A549 (cell line): ENCODE results near the gene SCFD1. TPM values are rescaled to one million over a fixed set of nuclear protein-coding genes. Genes with fewer than 3 reads are reported as not detected.

Source experiments
- ATAC-seq, 2 experiments: fragments of 200-7000 bp in 1 of 2; fragments of >200 bp in 1 of 2; cut with Nextera tagmentation in 1 of 2; cut with Tn5 transposase in 1 of 2; 3 replicates each; pipeline versions ENCODE4 v1.8.0 to v1.9.1; 2018 to 2020; ENCODE audit warnings: mild to moderate bottlenecking in 1 of 2, moderate library complexity in 1 of 2
- CTCF ChIA-PET: fragments of 300-600 bp; sonication (Branson Sonifier 250); formaldehyde crosslinking; extraction: SDS; loops from one replicate; lab custom pipeline; 2021; ENCODE audit warnings: antibody characterized with exemption, inconsistent platforms; lab: Yijun Ruan, JAX
- POLR2A ChIA-PET: fragments of 350-600 bp; formaldehyde crosslinking; extraction: SDS; loops from one replicate; lab custom pipeline; 2021; ENCODE audit warnings: antibody characterized with exemption, inconsistent platforms; lab: Yijun Ruan, JAX
- DNase-seq, 2 experiments: peaks; one replicate each; pipeline versions ENCODE4 v3.0.0 to v3.0.0-alpha.2; 2011 to 2016; ENCODE audit warnings: low read depth in 1 of 2, low spot score in 1 of 2
- FAIRE-seq: peaks from 2 replicates; lab custom pipeline; 2011; peaks lifted over from hg19 to GRCh38; lab: Jason Lieb, UNC
- H3K27ac ChIP-seq, 2 experiments: fragments of >200 bp; sonication (Bioruptor Twin); formaldehyde crosslinking; 3 replicates each; pipeline ENCODE4 v1.5.1; 2016 to 2017
- H3K4me1 ChIP-seq: fragments of >200 bp; sonication (Bioruptor Twin); formaldehyde crosslinking; 3 replicates; pipeline ENCODE4 v1.6.1; 2016
- H3K4me2 ChIP-seq: fragments of >200 bp; sonication (Bioruptor Twin); formaldehyde crosslinking; 3 replicates; pipeline ENCODE4 v1.6.1; 2016
- H3K4me3 ChIP-seq: fragments of >200 bp; sonication (Bioruptor Twin); formaldehyde crosslinking; 3 replicates; pipeline ENCODE4 v1.5.1; 2016
- H3K9me3 ChIP-seq: fragments of >200 bp; sonication (Bioruptor Twin); formaldehyde crosslinking; 3 replicates; pipeline ENCODE4 v1.6.1; 2016
- CEBPB ChIP-seq, 2 experiments: fragments of >200 bp in 1 of 2; sonication (Bioruptor Twin) in 1 of 2; formaldehyde crosslinking in 1 of 2; IDR thresholded peaks; 2 replicates each; pipeline ENCODE4 v1.6.1; 2012 to 2016
- CHD4 ChIP-seq: fragments of 200-600 bp; sonication (generic); IDR thresholded peaks from 2 replicates; pipeline ENCODE4 v1.6.1; 2016; ENCODE audit warnings: antibody characterized with exemption, mild to moderate bottlenecking, borderline replicate concordance
- EHF ChIP-seq: fragments of 250-450 bp; sonication (Bioruptor Pico); IDR thresholded peaks from 2 replicates; pipeline ENCODE4 v1.5.0; 2020; ENCODE audit warnings: mild to moderate bottlenecking
- EHMT2 ChIP-seq: fragments of 200-600 bp; sonication (generic); IDR thresholded peaks from 2 replicates; pipeline ENCODE4 v1.6.1; 2016; ENCODE audit warnings: antibody characterized with exemption, low read depth, mild to moderate bottlenecking, moderate library complexity
- EP300 ChIP-seq, 2 experiments: fragments of >200 bp; sonication (Bioruptor Twin); formaldehyde crosslinking; IDR thresholded peaks; 2 replicates in 1 of 2; 3 replicates in 1 of 2; pipeline ENCODE4 v1.6.1; 2016 to 2017
- ESRRA ChIP-seq: fragments of 150-350 bp; IDR thresholded peaks from 2 replicates; pipeline ENCODE4 v1.6.1; 2014; ENCODE audit warnings: mild to moderate bottlenecking, low read length, borderline replicate concordance
- FOSL2 ChIP-seq, 2 experiments: fragments of 450-650 bp in 1 of 2; fragments of >200 bp in 1 of 2; sonication (Bioruptor Twin) in 1 of 2; formaldehyde crosslinking; IDR thresholded peaks; 2 replicates each; pipeline versions ENCODE4 v1.5.0 to v1.6.1; 2016 to 2020; ENCODE audit warnings: mild to moderate bottlenecking in 1 of 2, moderate library complexity in 1 of 2
- GATA3 ChIP-seq: IDR thresholded peaks from 2 replicates; pipeline ENCODE4 v1.6.1; 2012; ENCODE audit warnings: borderline replicate concordance
- JUN ChIP-seq, 2 experiments: fragments of >200 bp; sonication (Bioruptor Twin); formaldehyde crosslinking; IDR thresholded peaks; 2 replicates in 1 of 2; 3 replicates in 1 of 2; pipeline ENCODE4 v1.6.1; 2016 to 2017
- JUNB ChIP-seq: fragments of >200 bp; sonication (Bioruptor Twin); formaldehyde crosslinking; IDR thresholded peaks from 2 replicates; pipeline ENCODE4 v1.6.1; 2016
- KDM5A ChIP-seq: fragments of 200-600 bp; sonication (generic); IDR thresholded peaks from 2 replicates; pipeline ENCODE4 v1.6.1; 2016; ENCODE audit warnings: antibody characterized with exemption, mild to moderate bottlenecking
- MAFK ChIP-seq: fragments of 450-650 bp; IDR thresholded peaks from 2 replicates; pipeline ENCODE4 v1.6.1; 2014; ENCODE audit not compliant: partially characterized antibody
- NFE2L2 ChIP-seq: fragments of 150-350 bp; conservative IDR thresholded peaks from 2 replicates; pipeline ENCODE4 v1.6.1; 2014; ENCODE audit warnings: low read length
- PHF8 ChIP-seq: fragments of 200-600 bp; sonication (generic); IDR thresholded peaks from 2 replicates; pipeline ENCODE4 v1.6.1; 2016; ENCODE audit warnings: low read depth, mild to moderate bottlenecking, antibody characterized with exemption, moderate library complexity, borderline replicate concordance
- POLR2A ChIP-seq: IDR thresholded peaks from 2 replicates; pipeline ENCODE4 v1.6.1; 2012; ENCODE audit warnings: mild to moderate bottlenecking, low read length
- POLR2AphosphoS2 ChIP-seq: conservative IDR thresholded peaks from 2 replicates; pipeline ENCODE4 v1.6.1; 2012; ENCODE audit warnings: low read length, improper control_type of control experiment, inconsistent platforms
- RAD21 ChIP-seq, 2 experiments: fragments of >200 bp in 1 of 2; sonication (Bioruptor Twin) in 1 of 2; formaldehyde crosslinking in 1 of 2; IDR thresholded peaks in 1 of 2; conservative IDR thresholded peaks in 1 of 2; 2 replicates in 1 of 2; 3 replicates in 1 of 2; pipeline ENCODE4 v1.6.1; 2012 to 2018; ENCODE audit warnings: inconsistent platforms in 1 of 2
- RCOR1 ChIP-seq: fragments of 150-350 bp; IDR thresholded peaks from 2 replicates; pipeline ENCODE4 v1.6.1; 2014; ENCODE audit warnings: antibody characterized with exemption, low read length, low read depth
- RFX5 ChIP-seq: fragments of 450-650 bp; IDR thresholded peaks from 2 replicates; pipeline ENCODE4 v1.7.1; 2014; ENCODE audit warnings: antibody characterized with exemption, mild to moderate bottlenecking, moderate library complexity
- RNF2 ChIP-seq: fragments of 200-600 bp; sonication (generic); IDR thresholded peaks from 2 replicates; pipeline ENCODE4 v1.6.1; 2016; ENCODE audit warnings: low read depth, mild to moderate bottlenecking, antibody characterized with exemption, moderate library complexity, borderline replicate concordance
- SMC3 ChIP-seq: fragments of >200 bp; sonication (Bioruptor Twin); formaldehyde crosslinking; IDR thresholded peaks from 3 replicates; pipeline ENCODE4 v1.6.1; 2018; ENCODE audit warnings: inconsistent platforms
- SREBF2 ChIP-seq: fragments of 450-650 bp; IDR thresholded peaks from 2 replicates; pipeline ENCODE4 v1.6.1; 2014; ENCODE audit warnings: mild to moderate bottlenecking, moderate library complexity
- TFCP2L1 ChIP-seq: fragments of 250-450 bp; sonication (Bioruptor Pico); IDR thresholded peaks from 2 replicates; pipeline ENCODE4 v1.5.0; 2021; ENCODE audit warnings: mild to moderate bottlenecking
- ZC3H11A ChIP-seq: fragments of 450-650 bp; IDR thresholded peaks from 2 replicates; pipeline ENCODE4 v1.6.1; 2014; ENCODE audit warnings: antibody characterized with exemption, mild to moderate bottlenecking
- ZFP36 ChIP-seq: fragments of 450-650 bp; IDR thresholded peaks from 2 replicates; pipeline ENCODE4 v1.6.1; 2014; ENCODE audit warnings: borderline replicate concordance; ENCODE audit not compliant: partially characterized antibody
- WGBS: methylation state at CpG from one replicate; pipeline ENCODE4 v1.1.6; 2017; ENCODE audit errors: missing lambda C conversion rate; 5-methylcytosine and 5-hydroxymethylcytosine counted together
- polyA plus RNA-seq, 4 experiments: library from polyadenylated mRNA; depleted of rRNA in 3 of 4; stranded (reverse); fragments of >200 nt; fragmentation: RNase III in 1 of 4; extraction: RNeasy Plus Mini Kit Qiagen cat#74134 plus additional on column Dnase treatment in 1 of 4; gene quantifications; 2 replicates in 3 of 4; 3 replicates in 1 of 4; pipeline ENCODE4 v1.2.3, GENCODE V29; 2011 to 2017
- TF ChIP-seq, protein P1 (sequence below): fragments of 450-650 bp; IDR thresholded peaks from 2 replicates; pipeline ENCODE4 v1.6.1; 2014; ENCODE audit warnings: antibody characterized with exemption
- TF ChIP-seq, protein P2 (sequence below): IDR thresholded peaks from 2 replicates; pipeline ENCODE4 v1.6.1; 2012; ENCODE audit warnings: low read depth, borderline replicate concordance
- TF ChIP-seq, protein P3 (sequence below): fragments of 200-600 bp; sonication (generic); IDR thresholded peaks from 2 replicates; pipeline ENCODE4 v1.6.1; 2016; ENCODE audit warnings: antibody characterized with exemption, mild to moderate bottlenecking, moderate library complexity

Gene SCFD1
- polyA plus RNA-seq, 2 of the 4 experiments (the other 2 are of a cell fraction), result 52.1 to 158 TPM

DNA sequence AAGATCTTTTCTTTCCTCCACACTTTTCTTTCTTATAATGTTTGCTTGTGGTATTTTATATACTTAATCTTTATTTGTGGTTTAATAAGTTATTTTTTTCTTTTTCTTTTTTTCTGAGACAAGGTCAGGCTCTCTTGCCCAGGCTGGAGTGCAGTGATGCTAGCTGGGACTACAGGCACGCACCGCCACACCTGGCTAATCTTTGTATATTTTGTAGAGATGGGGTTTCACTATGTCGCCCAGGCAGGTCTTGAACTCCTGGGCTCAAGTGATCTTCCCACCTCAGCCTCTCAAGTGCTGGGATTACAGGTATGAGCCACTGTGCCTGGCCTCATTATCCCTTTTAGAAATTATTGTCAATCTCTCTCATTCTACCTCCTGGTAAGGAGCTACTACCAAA is 87.1 kb downstream of the SCFD1 start (continued):
- no peak for TF ChIP-seq RNF2
- TF ChIP-seq, protein P1, sequence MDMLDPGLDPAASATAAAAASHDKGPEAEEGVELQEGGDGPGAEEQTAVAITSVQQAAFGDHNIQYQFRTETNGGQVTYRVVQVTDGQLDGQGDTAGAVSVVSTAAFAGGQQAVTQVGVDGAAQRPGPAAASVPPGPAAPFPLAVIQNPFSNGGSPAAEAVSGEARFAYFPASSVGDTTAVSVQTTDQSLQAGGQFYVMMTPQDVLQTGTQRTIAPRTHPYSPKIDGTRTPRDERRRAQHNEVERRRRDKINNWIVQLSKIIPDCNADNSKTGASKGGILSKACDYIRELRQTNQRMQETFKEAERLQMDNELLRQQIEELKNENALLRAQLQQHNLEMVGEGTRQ, result no peak

DNA sequence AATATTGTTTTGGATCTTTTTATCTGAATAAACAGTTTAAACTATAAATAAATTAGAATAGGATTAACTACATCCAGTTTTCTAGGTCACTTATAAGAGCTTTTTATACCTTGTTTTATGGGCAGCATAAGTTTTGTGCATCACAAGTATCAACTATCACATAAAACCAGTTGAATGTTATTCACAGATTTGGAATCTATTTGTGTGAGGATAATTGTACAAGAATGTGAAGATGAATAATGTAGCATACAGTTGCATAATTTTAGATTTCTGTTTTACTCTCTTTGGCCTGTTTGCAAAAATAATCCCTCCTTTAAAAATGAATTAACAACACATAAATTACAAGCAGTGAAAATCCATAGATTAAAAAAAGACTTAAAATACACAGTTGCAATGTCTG is 88.8 kb downstream of the SCFD1 start:
- DNase-seq (no peak), ATAC-seq (no peak), FAIRE-seq (no peak)
- POLR2A ChIA-PET, result no interaction called here
- H3K4me2 ChIP-seq, result no peak overlapping the region
- no peaks in the 10 kb centered on the region for H3K9me3 ChIP-seq
- H3K4me1 ChIP-seq, result no peaks in the 10 kb centered on the region
- CTCF ChIA-PET, result no interaction called here
- H3K27ac ChIP-seq, result no peak overlapping the region
- no peak for TF ChIP-seq EP300 (IDR thresholded peaks at IDR 0.05)
- TF ChIP-seq POLR2A, result no peak
- TF ChIP-seq, protein P2, sequence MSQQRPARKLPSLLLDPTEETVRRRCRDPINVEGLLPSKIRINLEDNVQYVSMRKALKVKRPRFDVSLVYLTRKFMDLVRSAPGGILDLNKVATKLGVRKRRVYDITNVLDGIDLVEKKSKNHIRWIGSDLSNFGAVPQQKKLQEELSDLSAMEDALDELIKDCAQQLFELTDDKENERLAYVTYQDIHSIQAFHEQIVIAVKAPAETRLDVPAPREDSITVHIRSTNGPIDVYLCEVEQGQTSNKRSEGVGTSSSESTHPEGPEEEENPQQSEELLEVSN, result no peak
- no peak for TF ChIP-seq JUNB
- TF ChIP-seq CEBPB (IDR thresholded peaks at IDR 0.05), result no peak
- TF ChIP-seq PHF8, result no peak
- no peak for TF ChIP-seq FOSL2 (IDR thresholded peaks at IDR 0.05)
- TF ChIP-seq FOSL2 (CRISPR knock-in tag; IDR thresholded peaks at IDR 0.05), result no peak
- no peak for TF ChIP-seq GATA3
- no peak for TF ChIP-seq RCOR1
- TF ChIP-seq MAFK, result no peak
- no peak for TF ChIP-seq SMC3
- TF ChIP-seq EHMT2, result no peak
- TF ChIP-seq TFCP2L1 (CRISPR knock-in tag), result no peak
- H3K4me3 ChIP-seq, result no peak overlapping the region

DNA sequence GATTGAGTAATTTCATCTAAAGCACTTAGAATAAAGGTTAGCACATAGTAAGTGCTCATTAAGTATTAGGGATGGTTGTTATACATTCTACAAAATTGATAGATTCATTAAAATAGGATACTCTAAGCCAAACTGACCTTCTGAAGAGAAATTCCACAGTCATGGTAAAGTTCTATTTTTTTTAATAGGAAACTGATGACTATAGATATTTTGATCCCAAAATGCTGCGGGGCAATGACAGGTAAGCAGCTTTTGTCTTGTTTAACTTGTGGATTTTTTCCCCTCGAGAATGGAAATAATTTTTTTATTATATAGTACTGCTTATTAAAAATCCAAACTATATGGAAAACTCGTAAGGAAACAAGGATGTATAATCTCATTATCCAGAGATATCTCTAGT is 97.0 kb downstream of the SCFD1 start:
- no peak for TF ChIP-seq ZC3H11A
- TF ChIP-seq MAFK, result peak; percentile 27
- Histone ChIP-seq H3K27ac (no peak overlapping the region), H3K4me3 (no peak overlapping the region), H3K4me2 (no peak overlapping the region), H3K9me3 (no peaks in the 10 kb centered on the region), H3K4me1 (no peaks in the 10 kb centered on the region)
- DNase-seq, result no peak
- ATAC-seq, result no peak
- FAIRE-seq, result no peak
- 94% methylated on average over 3 of the region's 3 CpGs for WGBS
- CTCF ChIA-PET, result no interaction called here
- POLR2A ChIA-PET, result no interaction called here

DNA sequence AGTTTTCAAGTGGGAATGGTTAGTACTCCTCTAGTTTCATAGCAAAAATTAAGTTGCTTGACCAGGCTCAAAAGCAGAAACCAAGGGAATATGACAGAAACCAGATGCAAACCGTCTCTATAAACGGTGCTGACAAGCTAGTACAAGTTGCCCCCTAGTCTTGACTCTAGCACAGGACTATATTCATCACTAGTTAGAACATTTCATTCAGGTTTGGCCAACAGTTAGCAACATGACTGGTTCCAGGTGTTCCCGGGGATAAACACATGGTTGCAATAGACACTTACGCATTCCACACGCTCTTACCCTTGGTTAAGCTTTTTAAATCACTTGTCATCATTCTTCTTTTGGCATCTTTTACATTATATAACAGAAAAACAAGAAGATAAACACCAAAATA is 103.6 kb downstream of the SCFD1 start:
- Histone ChIP-seq H3K9me3 (no peaks in the 10 kb centered on the region), H3K4me2 (no peak overlapping the region)
- ChIA-PET POLR2A (no interaction called here), CTCF (interaction anchor here (0.6 kb wide), 1 partner anchor 10 kb away, joined by 3 read pairs; no protein-coding TSS in a partner anchor)
- FAIRE-seq, result no peak
- TF ChIP-seq KDM5A (no peak), SREBF2 (no peak), ZFP36 (no peak), ESRRA (no peak), FOSL2 (IDR thresholded peaks at IDR 0.05) (no peak), FOSL2 (CRISPR knock-in tag; IDR thresholded peaks at IDR 0.05) (no peak), RNF2 (no peak), SMC3 (no peak), RFX5 (no peak), RAD21 (conservative IDR thresholded peaks at IDR 0.05 in 1 of 2, IDR thresholded peaks at IDR 0.05 in 1 of 2) (no peak), CEBPB (IDR thresholded peaks at IDR 0.05) (no peak), EHF (CRISPR knock-in tag) (no peak), JUN (IDR thresholded peaks at IDR 0.05) (no peak), CHD4 (no peak), POLR2AphosphoS2 (no peak), NFE2L2 (no peak), PHF8 (no peak), TFCP2L1 (CRISPR knock-in tag) (no peak)
- TF ChIP-seq, protein P3, sequence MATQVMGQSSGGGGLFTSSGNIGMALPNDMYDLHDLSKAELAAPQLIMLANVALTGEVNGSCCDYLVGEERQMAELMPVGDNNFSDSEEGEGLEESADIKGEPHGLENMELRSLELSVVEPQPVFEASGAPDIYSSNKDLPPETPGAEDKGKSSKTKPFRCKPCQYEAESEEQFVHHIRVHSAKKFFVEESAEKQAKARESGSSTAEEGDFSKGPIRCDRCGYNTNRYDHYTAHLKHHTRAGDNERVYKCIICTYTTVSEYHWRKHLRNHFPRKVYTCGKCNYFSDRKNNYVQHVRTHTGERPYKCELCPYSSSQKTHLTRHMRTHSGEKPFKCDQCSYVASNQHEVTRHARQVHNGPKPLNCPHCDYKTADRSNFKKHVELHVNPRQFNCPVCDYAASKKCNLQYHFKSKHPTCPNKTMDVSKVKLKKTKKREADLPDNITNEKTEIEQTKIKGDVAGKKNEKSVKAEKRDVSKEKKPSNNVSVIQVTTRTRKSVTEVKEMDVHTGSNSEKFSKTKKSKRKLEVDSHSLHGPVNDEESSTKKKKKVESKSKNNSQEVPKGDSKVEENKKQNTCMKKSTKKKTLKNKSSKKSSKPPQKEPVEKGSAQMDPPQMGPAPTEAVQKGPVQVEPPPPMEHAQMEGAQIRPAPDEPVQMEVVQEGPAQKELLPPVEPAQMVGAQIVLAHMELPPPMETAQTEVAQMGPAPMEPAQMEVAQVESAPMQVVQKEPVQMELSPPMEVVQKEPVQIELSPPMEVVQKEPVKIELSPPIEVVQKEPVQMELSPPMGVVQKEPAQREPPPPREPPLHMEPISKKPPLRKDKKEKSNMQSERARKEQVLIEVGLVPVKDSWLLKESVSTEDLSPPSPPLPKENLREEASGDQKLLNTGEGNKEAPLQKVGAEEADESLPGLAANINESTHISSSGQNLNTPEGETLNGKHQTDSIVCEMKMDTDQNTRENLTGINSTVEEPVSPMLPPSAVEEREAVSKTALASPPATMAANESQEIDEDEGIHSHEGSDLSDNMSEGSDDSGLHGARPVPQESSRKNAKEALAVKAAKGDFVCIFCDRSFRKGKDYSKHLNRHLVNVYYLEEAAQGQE, result no peak
- TF ChIP-seq, all 56 proteins: peak for 0
- no peaks in the 10 kb centered on the region for H3K4me1 ChIP-seq
- DNase-seq (no peak), ATAC-seq (no peak)
- no peak overlapping the region for H3K27ac ChIP-seq
- no peak overlapping the region for H3K4me3 ChIP-seq
- WGBS, result 89% methylated on average over 5 of the region's 5 CpGs
